Cardiac fibroblast (primary cell): Measurements from ENCODE around the gene TRIM60.
"Not testable (repeated sequence)": the region's sequence is repeated elsewhere in the genome, so short reads cannot be mapped to it uniquely, and the experiment has no call there.

Experiments used
- DNase-seq, 2 donors: peaks; one replicate each; pipeline versions ENCODE4 v3.0.0 to v3.0.0-alpha.2; 2010; ENCODE audit warnings: low read depth in 2 of 2
- H3K4me3 ChIP-seq, 2 donors: replicated peaks in 1 of 2; 1 replicate in 1 of 2; 2 replicates in 1 of 2; pipeline ENCODE4 v1.5.1; 2011; ENCODE audit warnings: low read depth in 2 of 2, low read length in 2 of 2, mild to moderate bottlenecking in 2 of 2, moderate library complexity in 1 of 2
- CTCF ChIP-seq: IDR thresholded peaks from one replicate; pipeline ENCODE4 v1.5.1; 2011; ENCODE audit warnings: low read depth, mild to moderate bottlenecking, low read length, inconsistent platforms

The TRIM60 gene

DNA sequence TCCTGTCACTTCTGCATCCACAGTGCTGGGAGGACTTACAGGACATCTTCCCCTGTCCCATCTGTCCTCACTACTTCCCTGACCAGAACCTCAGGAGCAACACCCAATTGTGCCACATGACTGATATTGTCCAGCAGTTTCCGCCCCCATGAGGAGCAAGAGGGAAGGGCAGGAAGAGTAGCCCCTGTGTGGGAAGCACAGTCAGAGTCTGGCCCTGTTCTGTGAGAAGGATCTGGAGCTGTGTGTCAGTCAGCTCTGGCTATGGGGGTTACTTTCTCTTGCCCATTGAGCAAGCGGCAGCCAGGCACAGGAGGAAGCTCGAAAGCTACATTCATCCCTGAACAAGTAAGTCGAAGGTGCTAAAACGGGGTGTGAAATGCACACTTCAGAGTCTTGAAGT, 14.8 kb upstream of the TRIM60 start:
- TF ChIP-seq CTCF = peak; percentile 21
- peak in 1 of 2 donors; percentile 2 for DNase-seq
- no peak overlapping the region for H3K4me3 ChIP-seq

DNA sequence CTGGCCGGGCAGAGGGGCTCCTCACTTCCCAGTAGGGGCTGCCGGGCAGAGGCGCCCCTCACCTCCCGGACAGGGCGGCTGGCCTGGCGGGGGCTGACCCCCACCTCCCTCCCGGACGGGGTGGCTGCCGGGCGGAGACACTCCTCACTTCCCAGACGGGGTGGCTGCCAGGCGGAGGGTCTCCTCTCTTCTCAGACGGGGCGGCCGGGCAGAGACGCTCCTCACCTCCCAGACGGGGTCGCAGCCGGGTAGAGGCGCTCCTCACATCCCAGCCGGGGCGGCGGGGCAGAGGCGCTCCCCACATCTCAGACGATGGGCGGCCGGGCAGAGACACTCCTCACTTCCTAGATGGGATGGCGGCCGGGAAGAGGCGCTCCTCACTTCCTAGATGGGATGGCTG, 11.8 kb upstream of the TRIM60 start:
- not testable (repeated sequence) for H3K4me3 ChIP-seq, DNase-seq

DNA sequence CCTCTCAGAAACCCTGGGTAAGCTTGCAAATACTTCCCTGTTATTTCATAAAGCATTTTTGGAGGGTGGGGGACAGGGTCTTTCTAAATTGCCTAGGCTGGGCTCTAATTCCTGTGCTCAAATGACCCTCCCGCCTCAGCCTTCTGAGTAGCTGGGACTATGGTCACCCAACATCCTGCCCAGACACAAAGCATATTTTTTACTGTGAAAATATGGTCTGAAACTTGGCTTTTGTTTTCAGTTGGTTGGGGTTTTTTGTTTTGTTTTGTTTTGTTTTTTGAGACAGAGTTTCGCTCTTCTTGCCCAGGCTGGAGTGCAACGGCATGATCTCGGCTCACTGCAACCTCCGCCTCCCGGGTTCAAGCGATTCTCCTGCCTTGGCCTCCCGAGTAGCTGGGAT, 6.0 kb upstream of the TRIM60 start:
- not testable (repeated sequence) for DNase-seq, H3K4me3 ChIP-seq

DNA sequence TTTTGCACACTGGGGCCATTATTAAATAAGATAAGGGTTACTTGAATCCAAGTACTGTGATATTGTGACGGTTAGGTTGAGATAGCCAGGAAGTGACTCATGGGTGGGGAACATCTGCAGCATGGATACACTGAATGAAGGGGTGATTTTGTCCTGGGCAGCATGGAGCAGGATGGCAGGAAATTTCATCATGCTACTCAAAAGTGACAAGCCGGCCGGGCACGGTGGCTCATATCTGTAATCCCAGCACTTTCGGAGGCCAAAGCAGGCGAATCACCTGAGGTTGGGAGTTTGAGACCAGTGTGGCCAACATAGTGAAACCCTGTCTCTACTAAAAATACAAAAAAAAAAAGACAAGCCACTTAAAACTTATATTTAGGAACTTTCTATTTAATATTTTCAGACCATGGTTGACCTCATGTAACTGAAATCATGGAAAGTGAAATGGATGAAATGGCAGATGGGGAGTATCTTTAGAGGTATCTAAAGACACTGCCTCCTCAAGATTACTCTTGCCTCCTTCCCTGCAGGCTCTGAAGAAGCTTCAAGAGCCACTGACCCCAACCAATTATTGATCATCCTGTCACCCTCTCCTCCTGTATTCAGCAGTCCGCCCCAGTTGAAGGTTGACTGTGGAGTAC, 3.9 kb upstream of the TRIM60 start:
- TF ChIP-seq CTCF = no peak
- no peak overlapping the region for H3K4me3 ChIP-seq
- DNase-seq = peak in 1 of 2 donors; percentile 2

DNA sequence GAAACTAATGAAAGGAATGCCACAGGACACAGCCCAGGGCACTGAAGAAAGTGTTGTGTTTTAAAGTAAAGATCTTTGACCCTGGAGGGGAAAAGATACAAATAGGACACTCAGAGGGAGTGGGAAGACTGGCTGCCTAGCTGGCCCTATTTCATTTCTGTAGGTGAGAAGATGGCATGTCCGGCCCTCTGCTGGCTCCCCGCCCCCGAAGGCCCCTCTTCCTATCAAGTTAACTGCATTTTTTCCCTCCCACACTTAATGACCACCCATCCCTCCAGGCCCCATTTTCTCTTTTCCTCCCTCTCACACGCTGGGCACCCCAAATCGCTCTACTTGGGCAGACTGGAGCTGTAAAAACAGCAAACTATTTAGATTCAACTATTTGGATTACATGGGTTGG, 16.4 kb downstream of the TRIM60 start:
- TF ChIP-seq CTCF = no peak
- DNase-seq = no peak
- no peak overlapping the region for H3K4me3 ChIP-seq

- TF ChIP-seq CTCF = no peak
- DNase-seq = no peak
- no peak overlapping the region for H3K4me3 ChIP-seq
Observed at GRCh38 chr4:165052627-165053026, 20.8 kb downstream of the TRIM60 start.

DNA sequence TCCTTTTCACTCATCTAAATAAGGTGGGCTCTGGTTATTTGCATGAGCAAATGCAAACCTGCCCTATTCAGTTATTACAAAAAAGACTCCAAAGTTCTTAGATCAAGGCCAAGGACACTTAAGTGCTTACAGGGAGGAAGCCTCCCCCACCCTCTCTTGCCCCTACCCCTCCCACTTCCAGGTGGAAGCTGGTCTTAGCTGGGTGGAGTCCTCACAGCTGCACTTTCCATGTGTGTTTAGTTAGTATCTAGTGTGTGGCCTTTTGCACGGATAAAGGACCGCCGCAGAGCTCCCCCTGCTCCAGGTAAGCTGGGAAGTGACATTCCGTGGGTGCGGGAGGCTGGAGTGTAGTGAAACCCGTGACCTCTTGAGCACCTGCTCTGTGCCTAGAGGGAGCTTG, 21.8 kb downstream of the TRIM60 start, which contains the start of gene TRIM75:
TSS of gene TRIM75 (plus strand) at position 222 of the 400 bp plus-strand sequence. CDS start 5,282 bp downstream, outside the sequence.
- no peak within 1 kb of the TSS for H3K4me3 ChIP-seq
- TF ChIP-seq CTCF = no peak
- no peak for DNase-seq

DNA sequence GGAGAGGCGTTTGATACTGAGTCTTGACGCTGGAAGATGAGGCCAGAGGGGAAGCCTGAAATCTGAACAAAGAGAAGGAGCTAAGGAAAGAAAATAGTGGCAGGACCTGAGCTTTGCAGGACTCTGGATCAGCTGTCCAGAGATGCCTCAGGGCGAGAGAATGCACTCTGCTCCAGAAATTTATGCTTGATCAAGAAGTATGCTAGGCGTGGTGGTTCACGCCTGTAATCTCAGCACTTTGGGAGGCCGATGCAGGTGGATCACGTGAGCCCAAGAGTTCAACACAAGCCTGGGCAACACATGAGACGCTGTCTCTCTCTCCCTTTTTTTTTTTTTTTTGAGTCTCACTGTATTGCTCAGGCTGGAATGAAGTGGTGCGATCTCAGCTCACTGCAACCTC, 23.8 kb downstream of the TRIM60 start:
- no peak for DNase-seq
- no peak for TF ChIP-seq CTCF
- H3K4me3 ChIP-seq = no peak overlapping the region
